Left renal pelvis (tissue), 4 donors: ENCODE measurements around the gene RNU1-3. TPM values are rescaled to one million over a fixed set of nuclear protein-coding genes. Genes with fewer than 3 reads are reported as not detected.
"Not testable (repeated sequence)": the region's sequence is repeated elsewhere in the genome, so short reads cannot be mapped to it uniquely, and the experiment has no call there.

Source experiments
- DNase-seq, 4 donors: peaks; one replicate each; pipeline ENCODE4 v3.0.0-alpha.2; 2013; ENCODE audit warnings: low read depth in 4 of 4, low spot score in 3 of 4
- polyA plus RNA-seq, 4 donors: library from polyadenylated mRNA; unstranded; fragments of 120-200 nt; gene quantifications; one replicate each; pipeline ENCODE4 v1.2.1, GENCODE V29; 2013; ENCODE audit not compliant: insufficient read length in 4 of 4

The RNU1-3 gene
- polyA plus RNA-seq, result not detected

DNA sequence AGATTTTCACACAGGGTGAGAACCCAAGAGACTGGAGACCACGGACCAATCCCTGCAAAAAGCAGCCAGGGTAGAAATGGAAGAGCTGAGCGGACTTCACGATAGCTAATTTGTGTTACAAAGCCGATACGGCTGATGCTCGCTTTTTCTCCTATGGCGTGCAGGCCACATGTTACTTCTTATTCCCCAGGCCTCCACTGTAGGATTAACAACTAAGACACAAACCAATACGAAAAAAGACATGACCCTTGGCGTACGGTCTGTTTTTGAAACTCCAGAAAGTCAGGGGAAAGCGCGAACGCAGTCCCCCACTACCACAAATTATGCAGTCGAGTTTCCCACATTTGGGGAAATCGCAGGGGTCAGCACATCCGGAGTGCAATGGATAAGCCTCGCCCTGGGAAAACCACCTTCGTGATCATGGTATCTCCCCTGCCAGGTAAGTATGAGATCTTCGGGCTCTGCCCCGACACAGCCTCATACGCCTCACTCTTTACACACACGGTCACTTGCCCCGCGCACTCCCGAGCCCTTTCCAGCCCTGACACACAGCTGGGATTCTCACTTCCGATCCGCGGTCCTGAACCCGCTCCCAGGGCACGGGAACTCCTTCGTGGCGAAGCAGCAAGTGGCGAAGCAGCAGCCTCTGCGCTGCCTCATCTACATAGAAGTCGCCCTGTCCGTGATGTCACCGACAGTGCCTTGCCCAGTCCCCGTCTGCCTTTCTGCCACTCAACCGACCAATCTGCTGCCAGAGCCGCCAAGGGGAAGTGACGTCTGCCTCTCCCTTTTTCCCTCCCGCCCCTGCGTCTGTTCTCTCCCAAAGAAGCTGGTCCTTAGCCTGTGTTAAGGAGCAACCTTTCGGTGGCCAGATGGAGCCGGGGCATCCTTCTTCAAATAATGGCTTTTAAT lies at the start of gene RNU1-3:
Gene RNU1-3 (minus strand): TSS at position 447 of the 912 bp plus-strand sequence.
- DNase-seq, result not testable (repeated sequence)

DNA sequence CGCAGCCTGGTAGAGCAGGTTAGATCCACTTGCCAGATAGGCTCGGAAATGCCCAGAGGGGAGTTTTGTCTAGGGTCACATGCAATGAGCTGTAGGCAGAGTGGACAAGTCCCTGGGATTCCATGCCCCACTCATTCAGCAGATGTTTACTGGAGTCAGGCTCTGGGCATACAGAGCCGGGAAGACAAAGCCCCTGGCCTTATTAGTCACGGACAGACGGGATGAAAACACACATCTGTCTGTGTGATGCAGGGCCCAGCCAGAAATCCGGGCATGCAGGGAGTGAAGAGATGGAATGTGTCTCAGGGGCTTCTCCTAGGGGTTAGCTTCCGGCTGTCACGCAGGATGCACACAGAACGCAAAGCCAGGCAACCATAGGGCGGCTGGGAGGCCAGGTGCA lies 46.7 kb upstream of the RNU1-3 start:
- not testable (repeated sequence) for DNase-seq

DNA sequence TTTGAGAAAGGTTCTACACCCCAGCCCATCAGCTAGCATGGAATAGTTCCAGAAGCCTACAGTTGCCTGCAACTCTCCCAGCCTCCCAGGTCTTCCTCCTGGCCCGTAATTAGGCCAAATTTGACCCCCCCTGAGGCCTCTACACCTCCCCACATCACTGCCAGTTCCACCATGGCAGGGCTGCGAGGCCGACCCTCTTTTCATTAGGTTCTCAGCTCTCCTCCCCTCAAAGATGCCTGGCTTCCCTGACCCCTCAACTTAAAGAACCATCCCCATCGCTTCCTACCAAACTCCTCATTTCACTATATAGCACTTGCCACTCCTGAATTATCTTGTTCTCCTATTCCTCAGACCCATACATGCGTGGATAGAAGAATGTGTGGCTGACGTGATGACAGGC lies 46.2 kb upstream of the RNU1-3 start:
- DNase-seq, result not testable (repeated sequence)

DNA sequence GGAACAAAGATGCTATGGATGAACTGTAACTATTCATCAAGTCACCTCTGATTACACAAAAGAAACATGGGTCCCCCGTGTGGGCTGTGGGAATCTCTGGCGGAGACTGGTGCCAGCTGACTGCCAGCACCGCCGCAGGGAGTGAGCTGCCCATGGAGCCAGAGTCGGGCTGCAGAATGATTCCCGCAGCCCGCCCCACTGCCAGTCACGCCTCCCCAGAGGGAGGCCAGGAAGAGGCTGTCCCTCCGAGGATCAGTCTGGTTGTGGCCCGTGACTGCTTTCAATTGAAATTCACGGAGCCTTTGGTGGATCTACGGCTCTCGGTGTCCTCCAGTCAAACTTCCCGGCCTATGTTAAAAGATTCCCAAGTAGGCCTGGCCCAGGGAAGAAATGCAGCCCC lies 45.8 kb upstream of the RNU1-3 start:
- DNase-seq, result not testable (repeated sequence)

DNA sequence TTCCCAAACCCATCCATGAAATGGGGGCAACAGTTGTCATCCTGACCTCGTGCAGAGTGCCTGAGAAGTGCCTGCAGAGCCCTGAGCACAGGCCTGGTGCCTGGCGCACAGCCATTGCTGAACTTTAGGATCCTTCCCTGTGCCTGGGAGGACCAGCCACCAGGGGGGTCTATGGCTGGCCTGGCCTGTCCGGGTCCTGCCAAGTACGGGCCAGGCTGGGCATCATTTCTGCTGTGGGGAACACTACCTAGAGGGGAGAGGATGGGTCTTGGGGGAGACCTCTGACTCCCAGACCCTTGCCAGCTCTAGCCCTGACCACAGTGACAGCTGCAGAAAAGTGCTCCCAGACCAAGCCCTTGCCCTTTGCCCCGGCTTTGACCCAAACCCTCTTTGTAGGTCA lies 45.4 kb upstream of the RNU1-3 start:
- not testable (repeated sequence) for DNase-seq

DNA sequence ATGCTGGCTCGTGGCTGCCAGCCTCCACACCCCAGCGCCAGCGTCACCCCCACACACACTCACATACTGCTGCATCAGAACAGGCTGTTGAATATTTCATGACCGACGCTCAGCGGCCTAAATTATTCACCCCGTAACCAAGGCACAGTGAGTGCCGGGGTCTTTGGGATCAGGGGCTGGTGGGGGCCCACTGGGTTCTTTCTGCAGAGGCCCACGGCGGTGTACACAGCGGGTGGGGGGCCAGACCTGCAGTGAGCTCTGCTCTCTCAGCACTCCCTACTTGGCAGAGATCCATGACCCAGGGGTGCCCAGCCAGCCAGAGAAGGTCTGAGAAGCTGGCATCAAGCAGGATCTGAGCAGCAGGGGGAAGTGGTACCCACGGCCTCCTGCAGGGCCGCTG lies 43.9 kb upstream of the RNU1-3 start:
- DNase-seq, result not testable (repeated sequence)

DNA sequence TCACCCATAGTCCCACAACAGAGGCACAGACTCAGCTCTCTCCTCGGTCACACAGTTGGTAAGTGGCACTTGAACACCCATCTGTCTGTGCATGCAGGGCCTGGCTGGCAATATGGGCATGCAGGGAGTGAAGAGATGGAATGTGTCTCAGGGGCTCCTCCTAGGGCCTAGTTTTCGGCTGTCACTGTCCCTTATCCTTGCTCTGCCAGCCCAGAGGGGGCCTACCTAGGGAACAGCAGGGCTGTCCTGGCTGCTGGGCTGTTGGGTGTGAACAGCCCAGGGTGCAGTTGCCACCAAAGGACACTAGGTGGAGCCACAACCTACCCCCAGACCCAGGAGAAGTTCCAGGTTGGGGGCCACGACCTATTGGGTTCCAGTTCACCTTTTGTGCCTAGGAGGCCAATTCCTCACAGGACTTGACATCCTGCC lies 42.9 kb upstream of the RNU1-3 start:
- DNase-seq, result not testable (repeated sequence)

DNA sequence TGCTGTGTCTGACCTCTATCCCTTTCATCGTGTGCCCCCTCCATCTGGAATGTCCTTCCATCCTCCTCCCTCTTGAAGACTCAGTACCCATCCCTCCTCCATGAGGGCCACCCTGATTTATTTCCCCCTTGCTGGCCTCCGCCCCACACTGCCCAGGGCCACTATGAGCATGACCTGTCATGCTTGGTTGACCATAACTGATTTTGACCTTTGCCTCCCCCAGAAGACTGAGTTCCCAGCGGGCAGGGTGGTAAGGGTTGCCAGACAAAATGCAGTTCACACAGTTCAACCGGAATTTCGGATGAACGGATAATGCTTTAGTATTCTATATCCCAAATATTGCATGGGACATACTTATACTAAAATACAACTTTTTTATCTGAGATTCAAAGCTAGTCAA lies 42.0 kb upstream of the RNU1-3 start:
- not testable (repeated sequence) for DNase-seq

DNA sequence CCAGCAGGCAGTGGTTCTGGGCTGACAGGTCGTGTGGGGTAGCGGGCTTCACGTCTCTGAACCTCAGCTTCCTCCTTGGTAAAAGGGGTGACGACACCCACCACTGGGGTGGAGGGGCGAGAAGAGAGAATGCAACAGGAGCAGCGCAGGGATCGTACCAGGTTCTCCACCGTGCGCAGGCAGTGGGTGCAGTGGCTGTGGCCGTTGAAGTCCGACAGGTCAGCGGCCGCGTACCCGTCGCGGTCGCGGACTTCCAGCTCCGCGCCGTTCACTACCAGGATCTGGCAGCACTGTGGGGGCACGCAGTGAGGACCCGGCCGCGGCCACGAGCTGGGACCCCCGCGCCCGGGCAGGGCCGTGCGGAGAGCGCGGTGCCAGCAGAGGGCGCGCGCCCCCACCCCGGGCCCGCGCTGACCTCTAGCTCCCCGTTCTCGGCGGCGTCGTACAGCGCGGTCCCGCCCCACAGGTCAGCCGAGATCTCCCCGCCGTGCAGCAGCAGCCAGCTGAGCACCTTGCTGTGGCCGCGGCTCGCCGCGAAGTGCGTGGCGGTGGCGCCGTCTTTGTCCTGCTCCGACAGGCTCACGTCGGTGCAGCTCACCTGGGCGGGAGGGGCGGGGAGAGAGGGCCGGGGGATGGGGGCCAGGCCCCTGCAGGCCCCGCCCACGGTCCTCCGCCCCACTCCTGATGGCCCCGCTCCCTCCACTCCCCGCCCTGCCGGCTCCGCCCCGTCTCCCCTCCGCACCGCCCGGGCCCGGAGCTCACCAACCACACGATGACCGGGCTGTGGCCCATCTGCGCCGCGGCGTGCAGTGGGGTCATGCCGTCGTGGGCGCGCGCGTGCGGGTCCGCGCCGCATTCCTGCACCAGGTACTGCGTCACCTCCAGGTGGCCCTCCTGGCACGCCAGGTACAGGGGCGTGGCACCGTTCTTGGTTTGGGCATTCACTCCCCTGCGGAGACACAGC lies 40.7 kb upstream of the RNU1-3 start:
- DNase-seq, result not testable (repeated sequence)

DNA sequence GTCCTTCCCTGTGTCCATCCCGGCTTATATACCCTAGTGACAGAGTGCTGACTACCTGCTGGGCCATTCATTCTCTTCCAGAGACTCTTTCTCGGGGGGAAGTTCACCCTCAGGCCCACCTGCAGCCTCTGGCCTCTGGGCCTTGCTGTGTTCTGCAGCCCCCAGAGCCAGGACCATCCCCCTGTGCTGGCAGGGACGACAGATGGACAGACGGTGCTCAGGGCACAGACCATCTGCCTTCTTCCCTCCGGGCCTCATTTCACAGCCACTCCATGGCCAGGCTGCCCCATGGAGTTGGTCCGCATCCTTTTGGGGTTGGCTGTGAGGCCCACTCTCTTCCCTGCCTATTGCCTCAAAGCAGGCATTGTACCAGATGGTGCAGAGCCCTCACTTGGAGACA lies 39.6 kb upstream of the RNU1-3 start:
- DNase-seq, result not testable (repeated sequence)

DNA sequence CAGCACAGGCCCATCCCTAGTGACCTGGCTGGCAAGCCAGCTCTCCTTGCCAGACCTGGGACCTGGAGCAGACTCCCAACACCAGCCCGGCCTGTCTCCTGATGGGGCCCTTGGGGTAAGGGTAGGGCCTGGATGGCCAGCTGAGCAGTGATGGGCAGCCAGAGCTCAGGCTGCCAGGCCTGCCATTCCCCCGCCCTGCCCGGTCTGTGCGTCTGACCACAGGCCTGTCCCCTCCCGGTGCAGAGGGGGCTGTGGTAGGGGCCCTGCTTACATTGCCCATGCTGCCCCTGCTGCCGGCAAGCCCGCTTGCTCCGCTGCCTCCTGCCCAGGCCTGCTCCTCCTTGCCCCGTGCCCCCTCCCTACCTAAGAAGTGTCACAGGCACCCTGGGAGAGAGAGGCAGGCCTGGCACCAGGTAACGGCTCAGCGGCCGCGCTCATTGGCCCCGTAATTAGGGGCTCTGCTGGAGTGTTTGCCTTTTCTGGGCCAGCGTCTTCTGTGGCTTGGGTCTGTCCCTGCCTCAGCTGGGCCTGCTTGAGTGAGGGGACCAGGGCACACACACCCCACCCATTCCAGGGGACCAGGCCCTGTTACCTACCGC lies 37.9 kb upstream of the RNU1-3 start:
- DNase-seq, result not testable (repeated sequence)

DNA sequence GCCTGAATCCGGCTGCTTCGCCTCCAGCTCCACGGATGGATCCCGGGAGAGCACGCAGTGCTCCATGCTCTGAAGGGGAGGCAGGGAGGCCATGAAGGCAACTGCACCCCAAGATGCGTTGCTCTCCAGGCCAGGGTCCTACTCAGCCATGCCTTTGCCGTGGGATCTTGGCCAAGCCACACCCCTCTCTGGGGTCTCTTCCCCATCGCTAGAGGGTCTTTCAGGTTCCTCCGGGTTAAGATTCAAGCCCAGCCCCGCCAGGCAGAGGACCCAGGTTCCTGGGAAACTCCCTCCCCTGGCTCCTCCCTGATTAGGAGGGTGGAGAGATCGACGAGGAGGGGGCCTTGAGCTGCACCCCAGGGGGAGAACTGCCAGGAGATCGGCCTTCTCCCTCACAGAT lies 37.3 kb upstream of the RNU1-3 start:
- DNase-seq, result not testable (repeated sequence)

DNA sequence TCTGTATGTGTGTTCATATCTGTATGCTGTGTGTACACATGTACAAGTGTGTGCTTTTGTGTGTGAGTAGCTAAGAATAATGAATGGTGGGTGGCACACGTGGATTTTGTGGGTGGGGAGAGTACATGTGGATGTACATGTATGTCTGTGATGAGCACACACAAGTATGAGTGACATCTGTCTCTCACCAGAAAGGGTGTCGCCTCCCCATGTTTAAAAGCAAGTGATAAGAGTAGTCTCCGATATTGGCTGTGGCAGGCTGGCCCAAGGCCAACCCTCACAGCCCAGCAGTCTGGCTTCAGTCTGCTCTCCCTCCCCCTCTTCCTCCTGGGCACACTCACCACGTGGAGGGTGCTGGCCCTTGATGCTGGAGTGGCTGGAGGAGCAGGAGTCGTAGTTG lies 36.9 kb upstream of the RNU1-3 start:
- DNase-seq, result not testable (repeated sequence)

DNA sequence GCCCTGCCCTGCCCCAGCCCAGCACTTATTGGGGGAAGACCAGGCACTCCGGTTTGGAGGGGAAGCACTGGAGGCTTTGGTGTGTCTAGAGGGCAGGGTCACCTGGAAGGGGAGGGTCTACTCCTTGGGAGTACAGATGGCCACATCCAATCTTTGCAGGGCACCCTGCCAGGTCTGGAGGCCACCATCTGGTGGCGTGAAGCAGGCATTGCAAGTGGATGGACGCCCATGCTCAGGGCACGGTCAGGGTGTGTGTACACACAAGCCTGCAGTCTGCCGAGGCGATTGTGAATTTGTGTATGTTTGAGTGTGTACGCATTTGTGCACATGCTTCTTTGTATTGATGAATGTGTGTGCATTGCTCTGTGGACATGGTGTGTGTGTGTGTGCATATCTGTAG lies 36.4 kb upstream of the RNU1-3 start:
- not testable (repeated sequence) for DNase-seq

DNA sequence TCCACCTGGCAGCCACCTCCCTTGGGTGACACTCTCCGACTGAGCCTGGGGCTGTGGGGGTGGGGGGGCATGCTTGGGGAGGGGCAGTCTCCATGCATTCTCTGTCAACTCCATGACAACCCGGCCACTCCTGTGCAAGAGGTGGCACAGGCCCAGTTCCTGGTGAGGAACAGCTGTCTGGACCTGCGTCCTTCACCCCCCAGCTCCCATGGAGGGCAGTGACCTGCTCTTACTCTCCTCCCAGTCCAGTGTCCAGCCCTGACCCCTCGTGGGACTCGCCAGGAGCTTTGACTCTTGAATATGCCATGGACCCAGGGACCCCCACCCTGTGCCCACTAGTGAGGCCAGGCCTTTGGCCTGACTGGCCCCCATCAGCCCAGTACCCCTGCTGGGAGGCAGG lies 35.5 kb upstream of the RNU1-3 start:
- not testable (repeated sequence) for DNase-seq

DNA sequence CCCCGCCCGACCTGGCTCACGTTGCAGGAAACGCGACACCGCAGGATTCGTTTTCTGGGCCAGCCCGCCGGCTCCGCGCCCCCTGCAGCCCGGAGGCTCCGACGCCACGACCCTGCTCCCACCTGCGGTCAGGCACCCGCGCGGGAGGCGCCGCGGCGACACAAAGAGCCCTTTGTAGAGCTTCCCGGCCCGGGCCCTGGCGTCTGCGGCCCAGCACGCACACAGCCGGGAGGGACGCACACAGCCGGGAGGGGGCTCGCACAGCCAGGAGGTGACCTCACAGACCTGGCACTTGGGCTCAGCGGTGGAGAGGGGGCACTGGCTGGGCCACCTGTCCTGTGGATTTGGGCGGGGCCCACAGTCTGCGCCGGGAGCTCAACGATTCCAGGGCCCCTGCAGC lies 34.4 kb upstream of the RNU1-3 start:
- DNase-seq, result not testable (repeated sequence)

DNA sequence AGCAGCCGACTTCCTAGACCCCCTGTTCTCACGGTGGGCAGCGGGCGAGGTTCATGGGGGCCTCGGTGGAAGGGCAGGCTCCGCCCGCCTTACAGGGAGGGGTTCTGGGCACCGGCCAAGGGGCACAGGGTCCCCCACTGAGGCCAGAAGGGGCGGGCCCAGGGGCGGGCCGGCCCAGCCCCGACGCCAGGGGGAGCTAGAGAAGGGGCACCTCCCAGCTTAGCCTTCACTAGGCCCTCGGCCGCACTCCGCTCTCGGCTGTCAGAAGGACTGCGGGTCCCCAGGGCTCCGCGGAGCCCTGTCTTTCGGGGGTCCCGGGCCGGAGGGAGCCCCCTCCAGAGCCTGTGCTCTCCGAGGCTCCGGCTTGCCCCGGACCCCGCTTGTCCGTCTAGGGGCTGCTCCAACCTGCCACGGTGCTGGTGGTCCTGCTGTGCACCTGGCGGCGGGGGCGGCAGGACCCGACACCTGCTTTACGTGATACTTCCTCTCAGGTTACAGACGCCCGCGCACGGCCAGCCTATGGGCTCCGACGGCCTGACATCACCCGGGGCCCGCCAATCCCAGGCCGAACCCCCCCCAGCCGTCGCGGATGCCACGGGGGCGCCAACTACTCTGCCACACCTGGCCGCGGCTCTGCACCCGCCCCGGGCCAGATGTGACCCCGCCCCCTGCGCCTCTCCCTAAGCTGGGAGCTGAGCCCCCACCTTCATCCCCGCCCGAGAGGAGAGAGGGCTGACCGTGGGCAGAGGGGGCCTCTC lies 33.6 kb upstream of the RNU1-3 start:
- not testable (repeated sequence) for DNase-seq

DNA sequence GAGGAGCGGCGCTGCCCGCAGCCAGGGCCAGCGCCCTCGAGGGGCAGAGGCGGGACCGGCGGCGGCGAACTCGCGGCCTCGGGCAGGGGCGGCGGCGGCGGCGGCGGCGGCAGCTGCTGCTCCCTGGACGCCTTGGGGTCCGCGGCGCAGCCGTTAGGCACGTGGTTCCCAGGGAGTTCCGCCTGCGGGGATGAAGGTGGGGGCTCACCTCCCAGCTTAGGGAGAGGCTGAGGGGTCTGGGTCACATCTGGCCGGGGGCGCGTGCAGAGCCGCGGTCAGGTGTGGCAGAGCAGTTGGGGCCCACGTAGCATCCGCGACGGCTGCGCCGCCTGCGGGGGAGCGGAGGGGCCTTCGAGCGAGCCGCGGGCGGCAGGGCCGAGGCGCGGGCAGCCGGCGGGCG lies 32.7 kb upstream of the RNU1-3 start:
- DNase-seq, result not testable (repeated sequence)

DNA sequence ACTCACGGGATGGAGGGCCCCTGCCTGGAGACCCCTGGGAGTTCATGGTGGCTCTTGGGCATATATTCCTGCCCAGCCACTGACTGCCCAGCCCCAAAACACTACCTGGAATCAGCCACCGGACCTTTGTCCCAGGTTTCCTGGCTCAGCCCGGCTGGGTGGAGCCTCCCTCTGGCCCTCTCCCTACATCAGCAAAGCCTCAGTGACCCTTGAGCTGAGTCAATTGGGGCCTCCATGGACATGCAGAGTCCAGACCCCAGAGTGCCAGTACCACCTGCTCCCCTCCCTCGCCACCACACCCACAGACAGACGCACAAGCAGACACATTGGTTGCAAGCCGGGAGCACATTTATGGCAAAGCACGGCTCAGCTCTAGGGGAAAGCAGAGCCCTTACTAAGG lies 30.4 kb upstream of the RNU1-3 start:
- not testable (repeated sequence) for DNase-seq
